Measurements from ENCODE around the gene KRI1.

DNA sequence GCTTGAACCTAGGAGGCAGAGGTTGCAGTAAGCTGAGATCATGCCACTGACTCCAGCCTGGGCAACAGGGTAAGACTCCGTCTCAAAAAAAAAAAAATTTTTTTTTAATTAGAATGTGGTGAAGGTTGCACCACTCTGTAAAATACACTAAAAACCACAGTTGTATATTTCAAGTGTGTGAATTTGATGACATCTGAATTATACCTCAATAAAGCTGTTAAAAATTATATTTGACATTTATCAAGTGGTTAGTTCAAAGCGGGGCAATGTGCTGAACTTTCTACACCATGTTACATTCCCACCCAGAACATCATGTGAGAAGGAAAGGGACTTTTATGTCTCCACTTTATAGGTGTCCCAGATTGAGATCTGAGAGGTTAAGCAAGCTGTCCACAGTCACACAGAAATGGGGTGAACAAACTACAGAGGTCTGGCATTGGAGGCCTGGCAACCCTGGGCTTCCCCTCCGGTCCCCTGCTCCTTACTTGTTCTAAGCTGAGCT is 42.6 kb downstream of the KRI1 start:
- TF ChIP-seq, protein P1, sequence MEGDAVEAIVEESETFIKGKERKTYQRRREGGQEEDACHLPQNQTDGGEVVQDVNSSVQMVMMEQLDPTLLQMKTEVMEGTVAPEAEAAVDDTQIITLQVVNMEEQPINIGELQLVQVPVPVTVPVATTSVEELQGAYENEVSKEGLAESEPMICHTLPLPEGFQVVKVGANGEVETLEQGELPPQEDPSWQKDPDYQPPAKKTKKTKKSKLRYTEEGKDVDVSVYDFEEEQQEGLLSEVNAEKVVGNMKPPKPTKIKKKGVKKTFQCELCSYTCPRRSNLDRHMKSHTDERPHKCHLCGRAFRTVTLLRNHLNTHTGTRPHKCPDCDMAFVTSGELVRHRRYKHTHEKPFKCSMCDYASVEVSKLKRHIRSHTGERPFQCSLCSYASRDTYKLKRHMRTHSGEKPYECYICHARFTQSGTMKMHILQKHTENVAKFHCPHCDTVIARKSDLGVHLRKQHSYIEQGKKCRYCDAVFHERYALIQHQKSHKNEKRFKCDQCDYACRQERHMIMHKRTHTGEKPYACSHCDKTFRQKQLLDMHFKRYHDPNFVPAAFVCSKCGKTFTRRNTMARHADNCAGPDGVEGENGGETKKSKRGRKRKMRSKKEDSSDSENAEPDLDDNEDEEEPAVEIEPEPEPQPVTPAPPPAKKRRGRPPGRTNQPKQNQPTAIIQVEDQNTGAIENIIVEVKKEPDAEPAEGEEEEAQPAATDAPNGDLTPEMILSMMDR (IDR thresholded peaks at IDR 0.05), result no peak
- TF ChIP-seq POLR2A (IDR thresholded peaks at IDR 0.05), result no peak
